Measurements from ENCODE around the gene ARHGEF25.
A peak's percentile ranks its signal among the peaks of the same experiment; 100 is the strongest.

Gene ARHGEF25

GRCh38 chr12:57600395-57600794 is 10.8 kb upstream of the ARHGEF25 start:
- 0 out of 2 replicates have a peak, but pooled peaks cover 3% of the 10 kb centered on the region for H3K36me3 ChIP-seq (ENCODE audit: insufficient read depth)
- H3K4me2 ChIP-seq: no peak overlapping the region
- TF ChIP-seq, protein P1, sequence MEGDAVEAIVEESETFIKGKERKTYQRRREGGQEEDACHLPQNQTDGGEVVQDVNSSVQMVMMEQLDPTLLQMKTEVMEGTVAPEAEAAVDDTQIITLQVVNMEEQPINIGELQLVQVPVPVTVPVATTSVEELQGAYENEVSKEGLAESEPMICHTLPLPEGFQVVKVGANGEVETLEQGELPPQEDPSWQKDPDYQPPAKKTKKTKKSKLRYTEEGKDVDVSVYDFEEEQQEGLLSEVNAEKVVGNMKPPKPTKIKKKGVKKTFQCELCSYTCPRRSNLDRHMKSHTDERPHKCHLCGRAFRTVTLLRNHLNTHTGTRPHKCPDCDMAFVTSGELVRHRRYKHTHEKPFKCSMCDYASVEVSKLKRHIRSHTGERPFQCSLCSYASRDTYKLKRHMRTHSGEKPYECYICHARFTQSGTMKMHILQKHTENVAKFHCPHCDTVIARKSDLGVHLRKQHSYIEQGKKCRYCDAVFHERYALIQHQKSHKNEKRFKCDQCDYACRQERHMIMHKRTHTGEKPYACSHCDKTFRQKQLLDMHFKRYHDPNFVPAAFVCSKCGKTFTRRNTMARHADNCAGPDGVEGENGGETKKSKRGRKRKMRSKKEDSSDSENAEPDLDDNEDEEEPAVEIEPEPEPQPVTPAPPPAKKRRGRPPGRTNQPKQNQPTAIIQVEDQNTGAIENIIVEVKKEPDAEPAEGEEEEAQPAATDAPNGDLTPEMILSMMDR (conservative IDR thresholded peaks at IDR 0.05; ENCODE audit: low read depth, low read length): no peak

DNA sequence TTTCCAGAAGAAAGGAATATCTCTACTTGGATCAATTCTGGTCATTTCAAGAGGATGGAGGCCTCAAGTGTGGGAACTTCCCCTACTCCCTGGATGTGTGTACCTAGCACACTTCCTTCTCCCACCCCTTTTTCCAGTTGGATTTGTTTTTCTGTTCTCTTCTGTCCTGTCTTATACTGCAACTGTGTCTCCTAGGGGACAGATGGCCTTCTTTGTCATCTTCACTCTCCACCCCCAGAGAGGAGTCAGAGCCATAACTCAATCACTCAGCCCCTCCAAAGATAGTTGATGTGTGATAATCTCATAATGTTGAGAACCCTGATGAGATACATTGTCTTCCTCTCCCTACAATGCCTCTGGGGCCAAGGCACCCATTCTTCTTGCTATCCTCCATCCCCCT is 8.7 kb upstream of the ARHGEF25 start:
- H2AFZ ChIP-seq (ENCODE audit: low read depth): no peak overlapping the region
- H3K4me3 ChIP-seq (IDR thresholded peaks at IDR 0.05; ENCODE audit: insufficient read depth, low read depth, low read length): no peak overlapping the region
- no peak overlapping the region for H3K9ac ChIP-seq
- H3K27ac ChIP-seq: no peak overlapping the region
- no peaks in the 10 kb centered on the region for H3K27me3 ChIP-seq (ENCODE audit: insufficient read depth, low read depth)
- TF ChIP-seq, protein P1 (conservative IDR thresholded peaks at IDR 0.05; ENCODE audit: low read depth, low read length): no peak
- no peak overlapping the region for H3K4me2 ChIP-seq
- H3K36me3 ChIP-seq (ENCODE audit: insufficient read depth): no peaks in the 10 kb centered on the region
- H4K20me1 ChIP-seq (ENCODE audit: insufficient read depth): no peaks in the 10 kb centered on the region
- H3K79me2 ChIP-seq (ENCODE audit: insufficient read depth, low read depth): no peaks in the 10 kb centered on the region
- H3K4me1 ChIP-seq (ENCODE audit: low read depth, poor library complexity, severe bottlenecking): peaks cover 30% of the 10 kb centered on the region

More at GRCh38 chr12:57600395-57600794, 10.8 kb upstream of the ARHGEF25 start:
- Histone ChIP-seq H3K79me2 (ENCODE audit: insufficient read depth, low read depth) (no peaks in the 10 kb centered on the region), H3K4me3 (IDR thresholded peaks at IDR 0.05; ENCODE audit: insufficient read depth, low read depth, low read length) (no peak overlapping the region), H3K27me3 (ENCODE audit: insufficient read depth, low read depth) (no peaks in the 10 kb centered on the region), H4K20me1 (ENCODE audit: insufficient read depth) (no peaks in the 10 kb centered on the region), H3K4me1 (ENCODE audit: low read depth, poor library complexity, severe bottlenecking) (peaks cover 19% of the 10 kb centered on the region), H3K27ac (no peak overlapping the region), H3K9ac (no peak overlapping the region), H2AFZ (ENCODE audit: low read depth) (no peak overlapping the region)

GRCh38 chr12:57603324-57603723 is 7.9 kb upstream of the ARHGEF25 start:
- H3K9ac ChIP-seq: no peak overlapping the region
- H3K79me2 ChIP-seq (ENCODE audit: insufficient read depth, low read depth): no peaks in the 10 kb centered on the region
- H3K27me3 ChIP-seq (ENCODE audit: insufficient read depth, low read depth): no peaks in the 10 kb centered on the region
- no peak overlapping the region for H2AFZ ChIP-seq (ENCODE audit: low read depth)
- H3K4me2 ChIP-seq: peak overlapping the region; percentile 97; the same call in 1 of the 2 replicates
- no peak overlapping the region for H3K27ac ChIP-seq
- no peak overlapping the region for H3K4me3 ChIP-seq (IDR thresholded peaks at IDR 0.05; ENCODE audit: insufficient read depth, low read depth, low read length)
- H3K36me3 ChIP-seq (ENCODE audit: insufficient read depth): no peaks in the 10 kb centered on the region
- TF ChIP-seq, protein P1 (conservative IDR thresholded peaks at IDR 0.05; ENCODE audit: low read depth, low read length): no peak
- no peaks in the 10 kb centered on the region for H4K20me1 ChIP-seq (ENCODE audit: insufficient read depth)
- peaks cover 30% of the 10 kb centered on the region for H3K4me1 ChIP-seq (ENCODE audit: low read depth, poor library complexity, severe bottlenecking)

DNA sequence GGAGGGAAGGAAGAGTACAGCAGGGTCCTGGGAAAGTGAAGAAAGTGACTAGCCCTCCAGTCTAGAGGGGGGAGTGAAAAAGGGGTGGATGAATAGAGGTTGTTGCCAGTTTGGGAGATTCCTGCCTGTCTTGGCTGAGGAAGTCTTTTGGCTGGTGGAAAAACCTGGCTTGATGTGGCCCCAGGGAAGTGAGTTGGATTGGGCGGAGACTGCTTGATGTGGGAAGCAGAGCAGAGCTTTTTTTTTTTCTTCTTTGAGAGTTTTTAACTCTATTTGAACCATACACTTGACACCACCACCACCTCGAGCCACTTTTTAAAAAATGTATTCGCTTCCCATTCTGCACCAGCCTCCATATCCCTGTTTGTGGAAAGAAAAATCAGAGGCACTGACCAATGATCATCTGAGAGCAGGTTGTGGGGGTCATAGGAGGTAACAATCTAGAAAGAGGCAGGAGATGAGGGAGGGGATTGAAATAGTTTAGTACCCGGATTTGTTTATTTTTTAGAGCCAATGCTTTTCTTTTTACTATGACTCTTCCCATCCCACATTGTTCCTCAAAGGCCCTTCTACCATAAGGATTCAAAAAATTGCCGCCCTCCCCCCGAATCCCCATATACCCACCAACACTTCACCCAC is 7.3 kb upstream of the ARHGEF25 start:
- Histone ChIP-seq H3K27me3 (ENCODE audit: insufficient read depth, low read depth) (no peaks in the 10 kb centered on the region), H3K27ac (peak overlapping the region; percentile 71), H3K9ac (peak overlapping the region; percentile 93), H4K20me1 (ENCODE audit: insufficient read depth) (no peaks in the 10 kb centered on the region), H3K4me2 (peak overlapping the region; percentile 97), H3K79me2 (ENCODE audit: insufficient read depth, low read depth) (no peaks in the 10 kb centered on the region), H3K4me3 (IDR thresholded peaks at IDR 0.05; ENCODE audit: insufficient read depth, low read depth, low read length) (no peak overlapping the region), H3K36me3 (ENCODE audit: insufficient read depth) (no peaks in the 10 kb centered on the region), H2AFZ (ENCODE audit: low read depth) (peak overlapping the region; percentile 99), H3K4me1 (ENCODE audit: low read depth, poor library complexity, severe bottlenecking) (peaks cover 30% of the 10 kb centered on the region)
- TF ChIP-seq, protein P1 (conservative IDR thresholded peaks at IDR 0.05; ENCODE audit: low read depth, low read length): no peak
